ENCODE measurements around the gene GEMIN7.

The GEMIN7 gene

DNA sequence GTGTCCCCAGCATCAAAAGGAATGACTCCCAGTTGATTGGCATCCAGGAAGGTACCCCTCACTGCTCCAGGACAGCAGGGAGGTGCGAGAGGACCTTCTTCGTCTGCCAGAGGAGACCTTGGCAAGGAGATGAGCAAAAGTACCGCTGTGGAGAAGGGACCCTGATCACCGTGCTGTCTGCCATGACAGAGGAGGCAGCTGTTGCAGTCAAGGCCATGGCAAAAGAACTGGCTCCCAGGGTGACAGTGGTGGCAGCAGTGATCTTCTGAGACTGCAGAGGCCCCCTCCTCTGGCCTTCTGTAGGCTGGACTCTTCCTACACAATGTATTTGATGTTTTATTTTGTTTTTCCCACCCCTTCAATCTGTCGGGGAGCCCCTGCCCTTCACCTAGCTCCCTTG lies 49.7 kb downstream of the GEMIN7 start:
- DNase-seq (ENCODE audit: low read depth, low spot score) = no peak

- DNase-seq (ENCODE audit: low read depth, low spot score) = no peak
These were observed 51.2 kb downstream of the GEMIN7 start for GRCh38 chr19:45130236-45130635.

DNA sequence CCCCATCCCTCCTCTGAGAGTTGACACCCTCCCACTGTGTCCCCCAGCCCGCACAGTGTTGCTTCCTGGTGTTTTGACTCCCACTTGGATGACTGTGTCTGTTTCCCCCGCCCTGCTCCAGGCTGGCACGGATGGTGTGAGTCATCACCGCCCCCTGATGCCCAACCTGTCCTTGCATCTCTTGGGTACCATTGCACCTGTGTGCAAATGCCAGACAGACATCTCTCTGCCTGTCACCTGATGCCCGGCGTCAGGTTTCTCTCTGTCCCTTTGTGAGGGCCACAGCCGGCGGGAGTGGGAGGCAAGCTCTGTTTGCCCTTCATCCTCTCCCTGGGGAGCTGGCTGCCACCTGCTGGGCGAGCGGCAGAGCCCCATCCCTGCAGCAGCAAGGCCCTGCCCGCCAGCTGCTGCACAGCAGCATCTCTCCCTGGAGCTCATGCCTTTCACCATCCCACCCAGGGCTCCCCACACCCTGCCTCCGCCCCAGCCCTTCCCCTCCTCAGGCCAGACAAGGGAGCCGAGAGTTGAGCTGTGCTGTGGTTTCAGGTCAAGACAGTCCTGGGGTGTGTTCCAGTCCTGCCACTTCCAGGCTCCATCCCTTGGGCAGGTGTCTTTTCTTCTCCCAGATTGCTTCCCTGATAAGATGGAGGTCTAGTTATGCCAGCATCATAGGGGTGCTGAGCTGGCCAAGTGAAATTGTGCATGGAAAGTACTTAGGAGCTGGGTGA lies 52.0 kb downstream of the GEMIN7 start:
- peak; percentile 48 for DNase-seq (ENCODE audit: low read depth, low spot score)

DNA sequence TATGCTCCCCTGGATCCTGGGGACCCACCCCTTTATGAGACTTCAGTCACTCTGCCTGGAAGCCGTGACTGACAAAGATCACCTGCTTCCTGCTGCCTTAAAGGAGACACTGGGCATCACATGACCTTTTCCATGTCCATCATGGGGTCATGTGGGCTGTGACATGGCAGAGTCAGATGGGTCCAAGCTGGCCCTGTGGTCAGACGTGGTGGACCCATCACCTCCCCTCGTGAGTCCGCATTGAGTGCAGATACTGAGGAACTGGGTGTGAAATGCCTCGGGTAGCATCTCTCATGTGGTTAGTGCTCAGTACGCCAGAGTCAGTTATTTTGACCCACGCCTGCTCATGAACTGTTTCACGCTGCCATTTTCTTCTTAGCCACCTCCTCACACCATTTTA lies 54.6 kb downstream of the GEMIN7 start:
- no peak for DNase-seq (ENCODE audit: low read depth, low spot score)

DNA sequence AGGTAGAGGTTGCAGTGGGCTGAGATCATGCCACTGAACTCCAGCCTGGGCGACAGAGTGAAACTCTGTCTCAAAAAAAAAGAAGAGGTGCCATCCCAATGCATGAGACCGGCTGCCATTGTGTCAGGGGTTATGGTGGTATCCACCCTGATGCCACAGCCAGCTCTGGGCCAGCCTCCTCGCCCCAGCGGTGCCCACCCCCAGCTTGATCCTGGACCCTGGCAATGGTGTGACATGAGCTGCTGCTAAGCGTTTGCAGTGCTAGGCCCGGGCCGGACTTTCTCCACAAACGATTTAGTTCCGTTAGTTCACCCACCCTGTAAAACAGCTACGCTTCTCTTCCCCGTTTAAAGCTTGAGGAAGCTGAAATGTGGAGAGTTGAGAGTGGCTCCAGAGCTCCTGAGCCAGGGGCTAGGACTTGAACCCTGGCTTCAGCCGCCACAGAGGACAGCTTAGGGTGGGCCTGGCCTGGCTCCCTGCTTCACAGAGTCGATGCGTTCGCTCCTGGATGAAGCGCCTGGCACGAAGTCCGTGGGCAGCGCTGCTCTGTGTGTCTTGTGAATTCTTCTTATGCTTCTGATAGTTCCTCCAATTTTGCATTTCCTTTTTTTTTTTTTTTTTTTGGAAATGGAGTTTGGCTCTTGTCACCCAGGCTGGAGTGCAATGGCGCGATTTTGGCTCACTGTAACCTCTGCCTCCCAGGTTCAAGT lies 56.3 kb downstream of the GEMIN7 start:
- no peak for DNase-seq (ENCODE audit: low read depth, low spot score)

GRCh38 chr19:45136507-45137178 lies 57.6 kb downstream of the GEMIN7 start:
- no peak for DNase-seq (ENCODE audit: low read depth, low spot score)

GRCh38 chr19:45137179-45137761 lies 58.2 kb downstream of the GEMIN7 start:
- DNase-seq (ENCODE audit: low read depth, low spot score) = peak; percentile 82

DNA sequence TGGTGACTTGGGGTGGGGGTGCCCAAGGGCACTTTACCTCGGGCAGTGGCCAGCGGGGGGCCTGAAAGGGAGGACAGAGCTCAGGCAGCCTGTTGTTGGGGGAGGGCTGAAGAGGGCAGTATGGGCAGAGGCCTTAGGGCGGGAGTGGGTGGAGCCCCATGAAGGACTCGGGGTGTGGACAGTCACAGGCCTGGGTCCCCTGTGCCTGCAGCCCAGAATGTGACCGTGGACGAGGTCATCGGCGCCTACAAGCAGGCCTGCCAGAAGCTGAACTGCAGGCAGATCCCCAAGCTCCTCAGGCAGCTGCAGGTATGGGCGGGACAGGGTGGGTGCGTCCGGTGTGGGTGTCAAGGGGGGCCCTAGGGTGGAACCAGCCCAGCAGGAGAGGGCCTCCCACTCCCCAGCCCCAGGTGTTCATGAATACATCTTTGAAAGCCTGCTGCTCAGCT lies 59.3 kb downstream of the GEMIN7 start:
- DNase-seq (ENCODE audit: low read depth, low spot score) = no peak

DNA sequence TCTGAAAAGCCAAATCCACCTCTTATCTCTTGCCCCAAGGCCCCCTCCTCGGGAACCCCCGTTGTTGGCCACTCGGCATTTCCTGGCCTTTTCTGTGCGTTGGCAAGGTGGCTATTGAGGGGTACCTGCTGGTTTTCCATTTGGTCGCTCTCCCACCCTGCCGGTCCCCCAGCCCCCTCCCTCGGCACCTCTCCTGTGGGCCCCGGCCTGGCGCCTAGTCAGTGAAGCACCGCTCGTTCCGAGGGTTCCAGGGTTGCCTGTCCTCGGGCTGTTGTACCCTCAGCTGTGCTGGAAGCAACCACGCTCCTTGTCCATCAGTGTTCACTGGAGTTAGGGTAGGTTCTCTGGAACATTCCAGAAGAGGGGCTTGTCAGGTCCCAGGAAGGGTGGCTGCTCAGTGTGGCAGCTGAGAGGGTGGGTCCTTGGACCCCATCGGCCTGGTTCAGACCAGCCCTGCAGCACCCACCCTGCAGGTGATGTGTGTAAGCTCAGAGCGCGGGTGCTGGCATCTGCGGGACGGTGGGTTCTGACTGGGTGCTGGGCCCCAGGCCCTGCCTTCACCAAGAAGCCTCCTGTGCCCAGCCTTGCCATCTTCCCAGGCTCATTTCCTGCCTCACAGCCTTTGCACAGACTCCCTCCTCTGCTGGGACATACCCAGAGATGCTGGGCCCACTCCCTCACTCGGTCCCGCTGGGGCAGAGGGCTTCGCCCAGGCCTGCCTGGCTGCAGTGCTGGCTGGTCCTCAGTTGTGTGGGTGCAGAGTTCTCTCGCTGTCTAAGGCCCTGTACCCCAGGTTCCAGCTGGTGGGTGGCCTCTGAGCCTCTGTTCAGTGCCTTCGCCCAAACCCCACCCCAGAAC lies 60.5 kb downstream of the GEMIN7 start:
- DNase-seq (ENCODE audit: low read depth, low spot score) = no peak

DNA sequence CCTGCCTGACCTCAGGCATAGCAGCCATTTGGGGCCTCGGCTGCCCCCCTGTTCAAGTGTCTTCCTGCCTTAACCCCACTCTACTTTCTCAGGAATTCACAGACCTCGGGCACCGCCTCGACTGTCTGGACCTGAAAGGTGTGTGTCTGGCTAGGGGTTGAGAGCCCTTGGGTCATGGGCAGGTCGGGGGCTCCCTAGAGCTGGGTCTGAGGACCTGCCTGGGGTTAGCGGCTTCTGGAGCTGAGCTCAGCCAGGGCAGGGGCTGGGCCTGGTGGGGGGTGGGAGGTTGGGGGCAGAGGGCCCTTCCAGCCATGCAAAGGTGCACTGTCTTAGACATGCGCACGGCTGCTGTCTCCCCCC lies 61.1 kb downstream of the GEMIN7 start:
- DNase-seq (ENCODE audit: low read depth, low spot score) = no peak

DNA sequence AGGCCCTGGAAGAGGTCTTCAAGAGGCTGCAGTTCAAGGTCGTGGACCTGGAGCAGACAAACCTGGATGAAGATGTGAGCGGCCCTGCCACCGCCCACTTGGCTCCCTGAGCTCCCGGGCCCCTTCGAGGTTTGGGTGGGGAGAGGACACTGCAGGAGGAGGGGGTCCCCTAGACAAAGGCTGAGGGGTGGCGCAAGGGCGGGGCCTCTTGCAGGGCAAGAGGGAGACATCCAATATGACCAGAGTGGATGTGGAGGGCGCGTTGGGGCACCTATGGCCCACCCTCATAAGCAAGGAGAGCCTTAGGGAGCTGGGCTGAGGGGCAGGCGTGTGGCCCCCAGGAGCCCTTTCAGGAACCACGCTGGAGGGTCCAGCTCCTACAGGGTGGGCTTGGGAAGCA lies 61.5 kb downstream of the GEMIN7 start:
- DNase-seq (ENCODE audit: low read depth, low spot score) = no peak
